Islet of Langerhans (tissue), 1 donor: ENCODE measurements around the gene IMMP2L.
"Not testable (repeated sequence)": the region's sequence is repeated elsewhere in the genome, so short reads cannot be mapped to it uniquely, and the experiment has no call there.

Experiments
- FAIRE-seq: peaks from one replicate; lab custom pipeline; 2011; peaks lifted over from hg19 to GRCh38; lab: Jason Lieb, UNC

Gene IMMP2L

GRCh38 chr7:111262293-111263116 lies 299.8 kb downstream of the IMMP2L start:
- no peak for FAIRE-seq

GRCh38 chr7:111261496-111261895 lies 300.8 kb downstream of the IMMP2L start:
- no peak for FAIRE-seq

GRCh38 chr7:111259991-111260390 lies 302.3 kb downstream of the IMMP2L start:
- FAIRE-seq, result no peak

- peak; percentile 84 for FAIRE-seq
These were observed 305.9 kb downstream of the IMMP2L start for GRCh38 chr7:111256391-111256790.

- no peak for FAIRE-seq
These were observed 306.7 kb downstream of the IMMP2L start for GRCh38 chr7:111255576-111255975.

GRCh38 chr7:111251365-111251764 lies 310.9 kb downstream of the IMMP2L start:
- not testable (repeated sequence) for FAIRE-seq

- not testable (repeated sequence) for FAIRE-seq
These were observed 312.5 kb downstream of the IMMP2L start for GRCh38 chr7:111249807-111250206.

- FAIRE-seq, result no peak
These were observed 320.0 kb downstream of the IMMP2L start for GRCh38 chr7:111242141-111242755.

- FAIRE-seq, result no peak
These were observed 321.9 kb downstream of the IMMP2L start for GRCh38 chr7:111240371-111240770.

GRCh38 chr7:111239437-111239836 lies 322.9 kb downstream of the IMMP2L start:
- peak; percentile 21 for FAIRE-seq

- peak; percentile 76 for FAIRE-seq
These were observed 323.4 kb downstream of the IMMP2L start for GRCh38 chr7:111238886-111239285.

GRCh38 chr7:111235709-111236108 lies 326.6 kb downstream of the IMMP2L start:
- no peak for FAIRE-seq

GRCh38 chr7:111232249-111233084 lies 329.8 kb downstream of the IMMP2L start:
- no peak for FAIRE-seq

- no peak for FAIRE-seq
These were observed 332.4 kb downstream of the IMMP2L start for GRCh38 chr7:111229916-111230315.

GRCh38 chr7:111229181-111229740 lies 333.0 kb downstream of the IMMP2L start:
- no peak for FAIRE-seq

GRCh38 chr7:111228437-111228836 lies 333.9 kb downstream of the IMMP2L start:
- FAIRE-seq, result no peak

GRCh38 chr7:111226800-111227199 lies 335.5 kb downstream of the IMMP2L start:
- no peak for FAIRE-seq

- peak; percentile 33 for FAIRE-seq
These were observed 337.7 kb downstream of the IMMP2L start for GRCh38 chr7:111224354-111225231.

- FAIRE-seq, result no peak
These were observed 338.5 kb downstream of the IMMP2L start for GRCh38 chr7:111223802-111224253.

- no peak for FAIRE-seq
These were observed 346.7 kb downstream of the IMMP2L start for GRCh38 chr7:111215550-111215949.

GRCh38 chr7:111212857-111213523 lies 349.3 kb downstream of the IMMP2L start:
- FAIRE-seq, result no peak
